Measurements from ENCODE around the gene DAP. TPM values are rescaled to one million over a fixed set of nuclear protein-coding genes. Genes with fewer than 3 reads are reported as not detected.

The DAP gene
- total RNA-seq, 1 experiment from 2014 or later: 47.7 TPM

GRCh38 chr5:10652151-10652550 lies 108.9 kb downstream of the DAP start:
- POLR2A ChIA-PET: no interaction called here
- ATAC-seq: no peak
- no peak overlapping the region for H3K4me3 Mint-ChIP-seq
- H3K27me3 Mint-ChIP-seq (ENCODE audit: low read depth): no peaks in the 10 kb centered on the region
- no peak overlapping the region for H3K27ac Mint-ChIP-seq
- CTCF ChIA-PET: interaction anchor here (0.8 to 1.8 kb wide), 3 partner anchors 24 to 43 kb away, joined by 3 to 11 read pairs (median 9); no protein-coding TSS in a partner anchor
- H3K9me3 Mint-ChIP-seq: no peaks in the 10 kb centered on the region
- no peak for DNase-seq (ENCODE audit: low spot score)
- H3K4me1 Mint-ChIP-seq: peaks cover 12% of the 10 kb centered on the region
- H3K36me3 Mint-ChIP-seq: no peaks in the 10 kb centered on the region
- TF ChIP-seq PREB (CRISPR knock-in tag; IDR thresholded peaks at IDR 0.05; ENCODE audit: borderline replicate concordance): no peak

DNA sequence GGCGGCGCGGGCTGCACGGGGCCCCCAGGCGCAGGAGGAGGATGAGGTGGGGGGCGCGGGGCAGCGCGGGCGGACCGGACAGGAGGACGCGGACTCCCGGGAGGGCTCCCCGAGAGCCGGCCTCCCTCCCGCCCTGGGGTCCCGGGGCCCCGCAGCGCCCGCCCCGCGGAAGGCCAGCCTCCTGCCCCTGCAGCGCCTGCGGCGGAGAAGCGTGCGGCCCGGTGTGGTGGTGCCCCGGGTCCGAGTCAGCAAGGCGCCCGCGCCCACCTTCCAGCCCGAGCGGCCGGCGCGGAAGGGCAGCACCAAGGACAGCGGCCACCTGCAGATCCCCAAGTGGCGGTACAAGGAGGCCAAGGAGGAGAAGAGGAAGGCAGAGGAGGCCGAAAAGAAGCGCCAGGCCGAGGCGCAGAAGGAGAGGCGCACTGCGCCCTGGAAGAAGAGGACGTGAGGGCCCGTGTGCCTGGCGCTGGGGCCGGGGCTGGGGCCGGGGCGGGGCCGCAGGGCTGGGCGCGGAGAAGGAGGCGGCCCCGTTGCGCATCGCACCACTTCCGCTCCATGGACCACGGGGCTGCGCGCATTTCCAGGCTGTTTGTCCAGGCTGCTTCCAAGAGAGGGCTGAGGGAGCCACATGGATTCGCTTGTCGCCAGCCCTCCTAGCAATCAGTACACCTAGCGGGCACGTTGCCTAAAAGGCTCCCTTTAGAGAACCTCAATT lies 111.2 kb downstream of the DAP start:
- no peaks in the 10 kb centered on the region for H3K27me3 Mint-ChIP-seq (ENCODE audit: low read depth)
- no peaks in the 10 kb centered on the region for H3K9me3 Mint-ChIP-seq
- POLR2A ChIA-PET: no interaction called here
- H3K36me3 Mint-ChIP-seq: no peaks in the 10 kb centered on the region
- no peak overlapping the region for H3K4me3 Mint-ChIP-seq
- peak; percentile 61 for DNase-seq (ENCODE audit: low spot score)
- TF ChIP-seq, protein P1, sequence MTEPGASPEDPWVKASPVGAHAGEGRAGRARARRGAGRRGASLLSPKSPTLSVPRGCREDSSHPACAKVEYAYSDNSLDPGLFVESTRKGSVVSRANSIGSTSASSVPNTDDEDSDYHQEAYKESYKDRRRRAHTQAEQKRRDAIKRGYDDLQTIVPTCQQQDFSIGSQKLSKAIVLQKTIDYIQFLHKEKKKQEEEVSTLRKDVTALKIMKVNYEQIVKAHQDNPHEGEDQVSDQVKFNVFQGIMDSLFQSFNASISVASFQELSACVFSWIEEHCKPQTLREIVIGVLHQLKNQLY (CRISPR knock-in tag; IDR thresholded peaks at IDR 0.05): no peak
- TF ChIP-seq TP53 (CRISPR knock-in tag; IDR thresholded peaks at IDR 0.05) (0 out of 2 replicates have a peak, but pooled peaks have one; percentile 65), ESRRA (CRISPR knock-in tag; IDR thresholded peaks at IDR 0.05; ENCODE audit: borderline replicate concordance) (no peak; the same call in 1 of the 2 replicates), ELF4 (CRISPR knock-in tag; IDR thresholded peaks at IDR 0.05; ENCODE audit: low read depth) (no peak), JUN (CRISPR knock-in tag; IDR thresholded peaks at IDR 0.05) (no peak), ZNF121 (CRISPR knock-in tag; IDR thresholded peaks at IDR 0.05) (0 out of 2 replicates have a peak, but pooled peaks have one; percentile 20), FOXK1 (CRISPR knock-in tag; IDR thresholded peaks at IDR 0.05) (0 out of 2 replicates have a peak, but pooled peaks have one; percentile 27), ZNF219 (CRISPR knock-in tag; IDR thresholded peaks at IDR 0.05; ENCODE audit: borderline replicate concordance) (0 out of 2 replicates have a peak, but pooled peaks have one; percentile 42), NFATC4 (CRISPR knock-in tag; IDR thresholded peaks at IDR 0.05) (no peak), KAT7 (CRISPR knock-in tag; IDR thresholded peaks at IDR 0.05; ENCODE audit: borderline replicate concordance) (0 out of 2 replicates have a peak, but pooled peaks have one; percentile 37)
- TF ChIP-seq, protein P2, sequence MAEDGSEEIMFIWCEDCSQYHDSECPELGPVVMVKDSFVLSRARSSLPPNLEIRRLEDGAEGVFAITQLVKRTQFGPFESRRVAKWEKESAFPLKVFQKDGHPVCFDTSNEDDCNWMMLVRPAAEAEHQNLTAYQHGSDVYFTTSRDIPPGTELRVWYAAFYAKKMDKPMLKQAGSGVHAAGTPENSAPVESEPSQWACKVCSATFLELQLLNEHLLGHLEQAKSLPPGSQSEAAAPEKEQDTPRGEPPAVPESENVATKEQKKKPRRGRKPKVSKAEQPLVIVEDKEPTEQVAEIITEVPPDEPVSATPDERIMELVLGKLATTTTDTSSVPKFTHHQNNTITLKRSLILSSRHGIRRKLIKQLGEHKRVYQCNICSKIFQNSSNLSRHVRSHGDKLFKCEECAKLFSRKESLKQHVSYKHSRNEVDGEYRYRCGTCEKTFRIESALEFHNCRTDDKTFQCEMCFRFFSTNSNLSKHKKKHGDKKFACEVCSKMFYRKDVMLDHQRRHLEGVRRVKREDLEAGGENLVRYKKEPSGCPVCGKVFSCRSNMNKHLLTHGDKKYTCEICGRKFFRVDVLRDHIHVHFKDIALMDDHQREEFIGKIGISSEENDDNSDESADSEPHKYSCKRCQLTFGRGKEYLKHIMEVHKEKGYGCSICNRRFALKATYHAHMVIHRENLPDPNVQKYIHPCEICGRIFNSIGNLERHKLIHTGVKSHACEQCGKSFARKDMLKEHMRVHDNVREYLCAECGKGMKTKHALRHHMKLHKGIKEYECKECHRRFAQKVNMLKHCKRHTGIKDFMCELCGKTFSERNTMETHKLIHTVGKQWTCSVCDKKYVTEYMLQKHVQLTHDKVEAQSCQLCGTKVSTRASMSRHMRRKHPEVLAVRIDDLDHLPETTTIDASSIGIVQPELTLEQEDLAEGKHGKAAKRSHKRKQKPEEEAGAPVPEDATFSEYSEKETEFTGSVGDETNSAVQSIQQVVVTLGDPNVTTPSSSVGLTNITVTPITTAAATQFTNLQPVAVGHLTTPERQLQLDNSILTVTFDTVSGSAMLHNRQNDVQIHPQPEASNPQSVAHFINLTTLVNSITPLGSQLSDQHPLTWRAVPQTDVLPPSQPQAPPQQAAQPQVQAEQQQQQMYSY (CRISPR knock-in tag; IDR thresholded peaks at IDR 0.05): 0 out of 2 replicates have a peak, but pooled peaks have one; percentile 13
- TF ChIP-seq, protein P3, sequence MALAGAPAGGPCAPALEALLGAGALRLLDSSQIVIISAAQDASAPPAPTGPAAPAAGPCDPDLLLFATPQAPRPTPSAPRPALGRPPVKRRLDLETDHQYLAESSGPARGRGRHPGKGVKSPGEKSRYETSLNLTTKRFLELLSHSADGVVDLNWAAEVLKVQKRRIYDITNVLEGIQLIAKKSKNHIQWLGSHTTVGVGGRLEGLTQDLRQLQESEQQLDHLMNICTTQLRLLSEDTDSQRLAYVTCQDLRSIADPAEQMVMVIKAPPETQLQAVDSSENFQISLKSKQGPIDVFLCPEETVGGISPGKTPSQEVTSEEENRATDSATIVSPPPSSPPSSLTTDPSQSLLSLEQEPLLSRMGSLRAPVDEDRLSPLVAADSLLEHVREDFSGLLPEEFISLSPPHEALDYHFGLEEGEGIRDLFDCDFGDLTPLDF (CRISPR knock-in tag; IDR thresholded peaks at IDR 0.05): no peak
- CTCF ChIA-PET: no interaction called here
- peak; percentile 56 for ATAC-seq
- no peaks in the 10 kb centered on the region for H3K4me1 Mint-ChIP-seq
- no peak overlapping the region for H3K27ac Mint-ChIP-seq
